Measurements from ENCODE around the gene LRRC3. TPM values are rescaled to one million over a fixed set of nuclear protein-coding genes. Genes with fewer than 3 reads are reported as not detected.
A peak's percentile ranks its signal among the peaks of the same experiment; 100 is the strongest.
"Not testable (repeated sequence)": the region's sequence is repeated elsewhere in the genome, so short reads cannot be mapped to it uniquely, and the experiment has no call there.

The LRRC3 gene
- total RNA-seq, 1 donor from 2014 or later = 9.1 TPM

GRCh38 chr21:44478124-44478800 lies 23.0 kb downstream of the LRRC3 start:
- H3K9me3 Mint-ChIP-seq (ENCODE audit: unreplicated experiment) = no peaks in the 10 kb centered on the region
- no peaks in the 10 kb centered on the region for H3K36me3 Mint-ChIP-seq (ENCODE audit: low read depth, unreplicated experiment)
- TF ChIP-seq, protein P1, sequence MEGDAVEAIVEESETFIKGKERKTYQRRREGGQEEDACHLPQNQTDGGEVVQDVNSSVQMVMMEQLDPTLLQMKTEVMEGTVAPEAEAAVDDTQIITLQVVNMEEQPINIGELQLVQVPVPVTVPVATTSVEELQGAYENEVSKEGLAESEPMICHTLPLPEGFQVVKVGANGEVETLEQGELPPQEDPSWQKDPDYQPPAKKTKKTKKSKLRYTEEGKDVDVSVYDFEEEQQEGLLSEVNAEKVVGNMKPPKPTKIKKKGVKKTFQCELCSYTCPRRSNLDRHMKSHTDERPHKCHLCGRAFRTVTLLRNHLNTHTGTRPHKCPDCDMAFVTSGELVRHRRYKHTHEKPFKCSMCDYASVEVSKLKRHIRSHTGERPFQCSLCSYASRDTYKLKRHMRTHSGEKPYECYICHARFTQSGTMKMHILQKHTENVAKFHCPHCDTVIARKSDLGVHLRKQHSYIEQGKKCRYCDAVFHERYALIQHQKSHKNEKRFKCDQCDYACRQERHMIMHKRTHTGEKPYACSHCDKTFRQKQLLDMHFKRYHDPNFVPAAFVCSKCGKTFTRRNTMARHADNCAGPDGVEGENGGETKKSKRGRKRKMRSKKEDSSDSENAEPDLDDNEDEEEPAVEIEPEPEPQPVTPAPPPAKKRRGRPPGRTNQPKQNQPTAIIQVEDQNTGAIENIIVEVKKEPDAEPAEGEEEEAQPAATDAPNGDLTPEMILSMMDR (IDR thresholded peaks at IDR 0.05; ENCODE audit: unreplicated experiment) = no peak
- H3K27ac Mint-ChIP-seq (ENCODE audit: unreplicated experiment) = peak overlapping the region; percentile 87
- no peak overlapping the region for H3K4me3 Mint-ChIP-seq (ENCODE audit: unreplicated experiment)
- H3K4me1 Mint-ChIP-seq (ENCODE audit: unreplicated experiment) = peaks cover 8% of the 10 kb centered on the region
- DNase-seq (ENCODE audit: low spot score) = no peak
- peaks cover 3% of the 10 kb centered on the region for H3K27me3 Mint-ChIP-seq (ENCODE audit: unreplicated experiment)

GRCh38 chr21:44478801-44479167 lies 23.5 kb downstream of the LRRC3 start:
- H3K4me3 Mint-ChIP-seq (ENCODE audit: unreplicated experiment) = no peak overlapping the region
- no peak for DNase-seq (ENCODE audit: low spot score)
- H3K27me3 Mint-ChIP-seq (ENCODE audit: unreplicated experiment) = peaks cover 3% of the 10 kb centered on the region
- H3K27ac Mint-ChIP-seq (ENCODE audit: unreplicated experiment) = no peak overlapping the region
- H3K4me1 Mint-ChIP-seq (ENCODE audit: unreplicated experiment) = peaks cover 8% of the 10 kb centered on the region
- TF ChIP-seq, protein P1 (IDR thresholded peaks at IDR 0.05; ENCODE audit: unreplicated experiment) = no peak
- H3K9me3 Mint-ChIP-seq (ENCODE audit: unreplicated experiment) = no peaks in the 10 kb centered on the region
- H3K36me3 Mint-ChIP-seq (ENCODE audit: low read depth, unreplicated experiment) = no peaks in the 10 kb centered on the region

- TF ChIP-seq, protein P1 (IDR thresholded peaks at IDR 0.05; ENCODE audit: unreplicated experiment) = peak; percentile 50
- not testable (repeated sequence) for H3K27me3 Mint-ChIP-seq (ENCODE audit: unreplicated experiment); H3K27ac Mint-ChIP-seq (ENCODE audit: unreplicated experiment); H3K4me3 Mint-ChIP-seq (ENCODE audit: unreplicated experiment); H3K9me3 Mint-ChIP-seq (ENCODE audit: unreplicated experiment); H3K4me1 Mint-ChIP-seq (ENCODE audit: unreplicated experiment); H3K36me3 Mint-ChIP-seq (ENCODE audit: low read depth, unreplicated experiment)
- peak; percentile 34 for DNase-seq (ENCODE audit: low spot score)
Observed at GRCh38 chr21:44479556-44480199, 24.4 kb downstream of the LRRC3 start.

- Mint-ChIP-seq H3K4me3 (ENCODE audit: unreplicated experiment) (no peak overlapping the region), H3K27me3 (ENCODE audit: unreplicated experiment) (peaks cover 3% of the 10 kb centered on the region), H3K4me1 (ENCODE audit: unreplicated experiment) (peaks cover 8% of the 10 kb centered on the region), H3K9me3 (ENCODE audit: unreplicated experiment) (no peaks in the 10 kb centered on the region), H3K36me3 (ENCODE audit: low read depth, unreplicated experiment) (no peaks in the 10 kb centered on the region), H3K27ac (ENCODE audit: unreplicated experiment) (no peak overlapping the region)
- TF ChIP-seq, protein P1 (IDR thresholded peaks at IDR 0.05; ENCODE audit: unreplicated experiment) = no peak
- no peak for DNase-seq (ENCODE audit: low spot score)
Observed at GRCh38 chr21:44480200-44481053, 25.1 kb downstream of the LRRC3 start.
